GM21528 (cell line): ENCODE measurements around the gene OR2T29.
"Not testable (repeated sequence)": the region's sequence is repeated elsewhere in the genome, so short reads cannot be mapped to it uniquely, and the experiment has no call there.

Experiments used
- ATAC-seq: cut with Tn5 transposase; IDR thresholded peaks from one replicate; pipeline ENCODE4 v1.9.1; 2021; ENCODE audit warnings: mild to moderate bottlenecking, moderate library complexity; ENCODE audit not compliant: unreplicated experiment, low FRiP score

Gene OR2T29

DNA sequence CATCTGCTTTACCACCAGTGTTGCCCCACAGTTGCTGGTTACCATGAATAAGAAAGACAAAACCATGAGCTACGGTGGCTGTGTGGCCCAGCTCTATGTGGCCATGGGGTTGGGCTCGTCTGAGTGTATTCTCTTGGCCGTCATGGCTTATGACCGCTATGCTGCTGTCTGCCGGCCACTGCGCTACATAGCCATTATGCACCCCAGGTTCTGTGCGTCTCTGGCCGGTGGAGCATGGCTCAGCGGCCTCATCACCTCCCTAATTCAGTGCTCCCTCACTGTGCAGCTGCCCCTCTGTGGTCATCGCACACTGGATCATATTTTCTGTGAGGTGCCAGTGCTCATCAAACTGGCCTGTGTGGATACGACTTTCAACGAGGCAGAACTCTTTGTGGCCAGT lies 40.7 kb downstream of the OR2T29 start:
- ATAC-seq = no peak

DNA sequence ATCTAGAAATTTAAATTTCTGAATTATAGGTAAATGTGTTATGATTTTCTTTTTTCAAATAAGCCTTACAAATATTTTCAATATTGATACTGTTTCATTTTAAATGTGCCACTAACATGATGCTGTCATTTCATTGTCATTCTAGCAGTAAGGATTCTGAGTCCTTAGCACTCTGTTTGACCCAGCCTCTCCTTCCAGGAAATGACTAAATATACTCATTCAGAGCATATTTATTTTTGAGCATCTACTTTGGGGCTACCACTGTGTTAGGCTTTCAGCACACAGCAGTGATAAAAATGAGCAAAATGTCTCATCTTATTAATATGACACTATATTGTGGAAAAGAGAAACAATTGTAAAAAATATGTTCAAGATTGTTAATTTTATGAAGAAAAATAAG lies 52.4 kb downstream of the OR2T29 start:
- not testable (repeated sequence) for ATAC-seq

DNA sequence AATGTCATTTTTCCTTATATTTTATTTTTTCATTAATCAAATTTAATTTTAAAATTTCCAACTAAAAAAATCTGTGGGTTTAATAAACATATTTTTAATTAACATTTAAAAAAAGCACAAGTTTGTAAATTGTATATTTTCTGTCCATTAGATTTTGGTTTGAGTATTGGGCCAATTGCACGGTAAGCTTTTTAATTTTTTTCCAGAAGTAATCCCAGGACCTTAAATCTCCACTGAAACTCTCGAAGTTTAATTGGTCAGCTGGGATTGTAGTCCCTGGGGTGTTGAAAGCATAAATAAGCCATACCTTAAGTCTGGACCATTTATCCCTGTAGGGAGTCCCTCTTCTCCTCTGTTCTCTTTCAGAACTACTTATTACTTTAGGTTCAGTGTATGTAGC lies 54.8 kb downstream of the OR2T29 start, which contains the start of gene OR2G6:
Gene OR2G6, plus strand, starts transcription at position 301 of the 400 bp plus-strand sequence. CDS start 13,574 bp downstream, outside the sequence.
- not testable (repeated sequence) for ATAC-seq
